Measurements from ENCODE around the gene IRF5. TPM values are rescaled to one million over a fixed set of nuclear protein-coding genes. Genes with fewer than 3 reads are reported as not detected.

IRF5 gene, protein sequence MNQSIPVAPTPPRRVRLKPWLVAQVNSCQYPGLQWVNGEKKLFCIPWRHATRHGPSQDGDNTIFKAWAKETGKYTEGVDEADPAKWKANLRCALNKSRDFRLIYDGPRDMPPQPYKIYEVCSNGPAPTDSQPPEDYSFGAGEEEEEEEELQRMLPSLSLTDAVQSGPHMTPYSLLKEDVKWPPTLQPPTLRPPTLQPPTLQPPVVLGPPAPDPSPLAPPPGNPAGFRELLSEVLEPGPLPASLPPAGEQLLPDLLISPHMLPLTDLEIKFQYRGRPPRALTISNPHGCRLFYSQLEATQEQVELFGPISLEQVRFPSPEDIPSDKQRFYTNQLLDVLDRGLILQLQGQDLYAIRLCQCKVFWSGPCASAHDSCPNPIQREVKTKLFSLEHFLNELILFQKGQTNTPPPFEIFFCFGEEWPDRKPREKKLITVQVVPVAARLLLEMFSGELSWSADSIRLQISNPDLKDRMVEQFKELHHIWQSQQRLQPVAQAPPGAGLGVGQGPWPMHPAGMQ
- polyA plus RNA-seq (ENCODE audit: insufficient read length in 3 of 3): 1 to 10 TPM; 6.9 to 8.4 (median 7.2) TPM

DNA sequence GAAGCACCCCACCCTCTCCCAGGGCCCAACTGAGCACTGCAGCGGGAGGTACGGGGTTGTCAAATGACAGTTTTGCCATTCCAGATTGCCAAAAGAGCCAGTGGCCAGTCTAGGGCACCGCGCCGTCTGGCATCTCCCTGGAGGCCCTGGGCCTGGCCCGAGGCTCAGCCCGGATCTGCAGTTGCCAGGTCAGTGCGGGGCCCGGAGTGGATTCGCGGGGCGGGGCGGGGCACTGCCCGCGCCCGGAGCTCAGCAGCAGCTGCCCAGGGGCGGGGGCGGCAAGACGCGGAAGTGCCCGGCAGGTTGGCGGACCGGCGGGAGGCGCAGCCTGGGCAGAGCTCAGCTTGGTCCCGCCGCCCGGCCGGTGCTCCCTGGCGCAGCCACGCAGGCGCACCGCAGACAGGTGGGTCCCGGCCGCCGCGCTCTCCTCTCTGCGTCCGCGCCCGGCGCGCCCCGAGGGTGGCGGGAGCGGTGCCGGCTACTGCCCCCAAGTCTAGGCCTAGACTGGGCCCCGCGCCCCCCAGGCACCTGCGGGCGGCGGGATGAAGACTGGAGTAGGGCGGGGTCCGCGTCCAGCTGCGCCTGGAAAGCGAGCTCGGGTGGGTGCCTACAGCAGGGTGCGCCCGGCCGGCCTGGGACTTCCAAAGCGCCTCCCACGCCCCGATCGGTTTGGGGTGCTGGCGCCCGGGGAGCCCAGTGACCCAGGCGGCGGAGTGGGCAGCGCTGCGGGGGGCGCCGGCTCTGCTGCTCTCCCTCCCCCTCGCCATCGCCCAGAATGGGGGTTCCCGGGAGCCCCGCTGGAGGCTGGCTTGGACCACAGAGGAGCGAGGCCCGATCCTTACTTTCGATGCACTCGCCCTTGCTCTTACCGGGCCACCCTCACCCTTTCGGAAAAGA lies at the start of gene IRF5:
Gene IRF5 (plus strand): TSS at position 281 of the 897 bp plus-strand sequence. CDS start 4,155 bp downstream, outside the sequence.
- DNase-seq (ENCODE audit: low read depth in 3 of 3, low spot score in 2 of 3): no peak

DNA sequence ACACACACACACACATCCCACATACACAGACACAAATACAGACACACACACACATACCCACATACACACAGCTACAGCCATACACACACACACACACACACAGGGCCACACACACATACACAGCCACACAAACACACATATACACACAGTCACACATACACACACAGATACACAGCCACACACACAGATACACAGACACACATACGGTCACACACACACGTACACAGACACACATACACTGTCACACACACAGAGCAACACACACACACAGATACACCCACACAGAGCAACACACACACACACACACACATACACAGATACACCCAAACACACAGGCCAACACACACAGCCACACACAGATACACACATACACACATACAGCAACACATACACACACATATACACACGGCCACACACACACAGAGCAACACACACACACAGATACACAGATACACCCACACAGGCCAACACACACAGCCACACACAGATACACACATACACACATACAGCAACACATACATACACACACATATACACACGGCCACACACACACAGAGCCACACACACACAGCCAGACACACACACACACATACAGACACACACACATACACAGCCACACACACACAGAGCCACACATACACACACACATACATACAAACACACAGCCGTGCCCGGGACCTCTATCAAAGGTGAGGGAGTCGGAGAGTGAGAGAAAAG lies 49.5 kb upstream of the IRF5 start:
- DNase-seq (ENCODE audit: low read depth in 3 of 3, low spot score in 2 of 3): no peak

DNA sequence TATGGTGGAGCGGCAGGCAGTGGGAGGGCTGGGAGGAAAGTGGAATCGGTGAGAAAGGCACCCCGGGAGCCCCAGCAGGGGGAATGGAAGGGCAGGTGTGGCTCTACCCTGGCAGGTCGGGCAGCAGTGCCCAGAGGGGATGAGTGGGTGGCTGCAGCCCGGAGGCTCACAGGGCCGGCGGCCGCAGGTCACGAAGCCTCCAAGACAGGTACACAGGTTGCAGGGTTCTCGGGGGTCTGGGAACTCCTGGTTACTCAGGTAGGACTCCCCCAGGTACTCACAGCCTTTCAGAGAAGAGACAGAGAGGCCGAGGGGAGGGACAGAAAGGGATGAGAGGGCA lies 49.0 kb upstream of the IRF5 start:
- no peak for DNase-seq (ENCODE audit: low read depth in 3 of 3, low spot score in 2 of 3)

DNA sequence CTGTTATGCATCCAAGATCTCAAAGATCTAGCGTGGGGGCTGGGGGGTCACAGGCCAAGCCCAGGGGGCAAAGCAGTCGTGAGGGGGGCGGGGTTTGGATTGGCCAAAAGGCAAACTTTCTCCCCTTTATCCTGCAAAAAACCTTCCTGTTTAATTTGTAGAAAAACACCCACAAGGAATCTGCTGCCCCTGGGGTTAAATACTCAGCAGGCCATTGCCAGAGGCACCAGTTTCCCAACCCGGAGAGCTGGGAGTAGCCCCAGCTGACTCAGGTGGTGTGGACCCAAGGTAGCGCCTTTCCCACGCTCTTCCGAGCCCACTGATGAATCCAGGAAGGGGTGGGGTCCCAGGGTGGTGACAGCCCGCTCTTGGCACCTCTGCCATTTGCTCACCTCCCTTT lies 48.6 kb upstream of the IRF5 start:
- no peak for DNase-seq (ENCODE audit: low read depth in 3 of 3, low spot score in 2 of 3)

DNA sequence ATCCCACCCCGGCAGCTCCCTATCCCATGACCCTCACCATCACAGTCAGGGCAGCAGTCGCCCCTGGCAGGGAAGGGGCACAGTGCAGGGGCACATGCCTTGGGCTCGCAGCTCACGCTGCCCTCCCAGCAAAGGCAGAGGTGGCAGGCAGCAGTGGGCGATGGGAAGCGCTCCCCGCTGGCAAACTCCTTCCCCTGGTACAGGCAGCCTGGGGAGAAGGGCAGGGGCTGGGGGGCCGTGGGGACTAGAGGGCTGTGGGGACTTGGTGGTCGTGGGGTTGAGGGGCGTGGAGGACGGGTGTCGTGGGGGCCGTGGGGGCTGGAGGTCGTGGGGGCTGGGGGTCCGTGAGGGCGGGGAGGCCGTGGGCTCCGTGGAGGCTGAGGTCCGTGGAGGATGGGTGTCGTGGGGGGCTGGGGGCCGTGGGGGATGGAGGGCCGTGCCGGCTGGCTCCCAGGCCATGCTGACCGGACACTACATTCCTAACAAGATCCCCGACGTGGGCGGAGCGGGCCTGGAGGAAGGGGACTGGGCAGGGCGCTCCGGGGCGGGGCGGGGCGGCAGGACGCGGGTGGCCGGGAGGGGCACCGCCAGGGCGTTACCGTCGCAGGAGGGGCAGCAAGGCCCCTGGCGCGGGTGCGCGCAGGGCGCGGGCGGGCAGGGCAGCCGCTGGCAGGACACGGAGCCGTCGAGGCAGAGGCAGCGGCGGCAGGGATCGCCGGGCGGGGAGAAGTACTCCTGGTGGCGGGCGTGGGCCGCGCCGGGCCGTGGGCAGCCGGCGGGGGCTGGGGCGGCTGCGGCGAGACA lies 47.2 kb upstream of the IRF5 start:
- DNase-seq (ENCODE audit: low read depth in 3 of 3, low spot score in 2 of 3): no peak

DNA sequence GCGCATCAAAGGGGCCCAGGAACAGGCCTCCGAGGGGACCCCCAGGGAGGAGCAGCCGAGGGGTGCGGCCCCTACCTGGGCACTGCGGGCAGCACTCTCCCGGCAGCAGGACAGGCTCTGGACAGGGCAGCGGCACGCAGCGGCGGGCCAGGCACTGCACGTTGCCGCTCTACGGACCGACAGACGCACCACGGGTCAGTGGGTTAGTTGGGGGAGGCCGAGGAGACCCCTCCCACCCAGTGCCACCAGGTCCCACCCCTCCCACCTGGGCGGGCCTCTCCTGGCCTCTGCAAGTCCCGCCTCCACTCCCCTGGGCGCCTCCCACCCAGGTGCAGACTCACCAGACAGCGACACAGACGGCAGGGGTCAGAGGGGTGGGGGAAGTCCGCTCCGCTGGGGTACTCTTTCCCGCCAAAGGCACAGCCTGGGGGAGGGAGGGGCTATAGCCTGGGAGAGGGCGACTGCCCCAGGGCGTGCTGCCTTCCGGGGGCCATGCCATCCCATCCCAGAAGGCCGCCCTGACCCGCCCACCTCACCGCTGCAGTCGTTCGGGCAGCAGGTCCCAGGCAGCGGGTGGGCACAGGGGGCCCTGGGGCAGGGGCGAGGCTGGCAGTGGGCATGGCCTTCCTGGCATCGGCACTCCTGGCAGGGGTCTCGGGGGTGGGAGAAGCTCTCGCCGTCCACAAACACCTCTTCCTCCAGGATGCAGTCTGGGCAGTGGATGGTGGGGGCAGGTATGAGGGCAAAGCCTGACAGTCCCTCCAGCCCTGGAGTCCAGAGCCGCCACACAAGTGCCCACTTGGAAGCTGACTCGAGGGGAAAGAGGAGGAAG lies 46.4 kb upstream of the IRF5 start:
- no peak for DNase-seq (ENCODE audit: low read depth in 3 of 3, low spot score in 2 of 3)

DNA sequence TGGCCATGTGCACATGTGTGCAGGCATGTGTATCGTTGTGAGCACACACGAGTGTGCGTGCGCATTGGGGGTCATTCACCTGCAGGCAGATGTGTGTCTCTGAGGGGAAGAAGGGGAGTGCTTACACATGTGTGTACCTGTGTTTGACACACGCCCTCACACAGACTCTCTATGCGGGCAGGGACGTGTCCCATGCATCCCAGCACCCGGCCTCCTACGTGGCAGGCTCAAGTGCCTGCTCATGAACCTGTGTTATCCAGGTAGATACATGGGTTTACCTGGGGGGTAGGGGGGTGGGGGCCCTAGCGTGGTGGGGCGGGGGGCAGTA lies 45.8 kb upstream of the IRF5 start:
- DNase-seq (ENCODE audit: low read depth in 3 of 3, low spot score in 2 of 3): no peak

DNA sequence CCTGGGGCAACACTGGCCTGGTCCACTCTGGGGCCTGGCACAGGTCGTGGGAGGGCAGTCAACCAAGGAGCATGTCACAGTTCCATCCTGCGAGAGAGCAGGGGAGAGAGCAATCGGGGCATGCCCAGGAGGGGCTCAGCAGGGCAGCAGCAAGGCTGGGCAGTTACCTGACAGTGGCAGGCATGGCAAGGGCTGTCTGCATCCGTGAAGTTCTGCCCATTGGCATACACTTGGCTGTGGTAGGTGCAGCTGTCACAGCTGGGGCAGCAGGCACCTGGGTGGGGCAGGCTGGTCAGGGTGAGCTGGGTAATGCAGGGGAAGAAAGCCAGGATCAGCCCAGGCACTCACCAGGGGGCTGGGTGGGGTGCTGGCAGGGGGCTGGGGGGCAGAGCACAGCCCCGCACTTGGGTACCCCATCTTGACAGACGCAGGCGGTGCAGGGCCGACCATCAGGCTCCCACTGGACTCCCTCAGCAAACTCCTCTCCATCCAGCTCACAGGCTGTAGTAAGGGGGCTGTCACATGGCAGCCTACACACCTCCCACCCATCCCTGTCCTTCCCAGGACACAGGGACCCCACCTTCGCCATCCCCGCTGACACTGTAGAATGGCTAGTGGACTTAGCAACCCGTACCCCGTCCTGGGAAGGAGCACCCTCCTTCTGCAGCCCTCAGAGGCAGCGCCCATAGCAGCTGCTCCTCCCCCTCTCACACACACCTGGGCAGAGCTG lies 45.0 kb upstream of the IRF5 start:
- DNase-seq (ENCODE audit: low read depth in 3 of 3, low spot score in 2 of 3): no peak

DNA sequence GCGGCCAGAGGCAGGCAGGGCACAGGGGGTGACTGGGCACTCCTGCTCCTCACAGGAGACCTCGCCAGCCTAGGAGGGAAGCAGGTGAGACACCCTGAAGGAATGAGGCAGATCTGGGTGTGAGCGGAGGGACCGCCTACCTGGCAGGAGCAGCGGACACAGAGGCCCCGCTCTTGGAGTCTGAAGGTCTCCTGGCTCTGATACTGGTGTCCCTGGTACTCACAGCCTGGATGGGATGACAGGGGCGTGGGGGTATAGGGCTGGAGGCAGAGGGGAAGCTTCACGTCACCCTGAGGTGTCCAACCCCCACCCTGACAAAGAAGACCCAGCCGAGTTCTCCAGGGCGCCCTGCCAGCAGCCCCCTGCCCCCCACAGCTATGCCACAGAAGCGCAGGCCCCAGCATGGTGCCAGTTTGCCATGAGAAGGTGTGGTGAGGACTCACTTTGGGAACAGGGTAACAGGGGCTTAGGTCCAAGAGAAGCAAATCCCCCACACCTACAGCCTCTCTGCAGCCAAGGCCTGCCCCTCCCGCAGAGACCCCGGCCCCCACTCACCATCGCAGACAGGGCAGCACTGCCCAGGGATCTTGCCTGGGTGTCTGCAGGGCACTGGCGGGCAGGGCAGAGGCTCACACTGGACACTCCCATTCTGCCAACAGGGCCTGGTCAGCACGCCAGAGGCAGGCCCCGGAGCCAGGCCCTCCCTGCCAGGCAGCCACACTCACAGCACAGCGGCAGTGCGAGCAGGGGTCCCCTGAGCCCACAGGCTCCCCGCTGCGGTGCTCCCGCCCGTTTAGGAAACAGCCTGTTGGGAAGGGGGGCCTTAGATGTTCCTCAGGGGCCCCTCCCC lies 44.3 kb upstream of the IRF5 start:
- DNase-seq (ENCODE audit: low read depth in 3 of 3, low spot score in 2 of 3): no peak

DNA sequence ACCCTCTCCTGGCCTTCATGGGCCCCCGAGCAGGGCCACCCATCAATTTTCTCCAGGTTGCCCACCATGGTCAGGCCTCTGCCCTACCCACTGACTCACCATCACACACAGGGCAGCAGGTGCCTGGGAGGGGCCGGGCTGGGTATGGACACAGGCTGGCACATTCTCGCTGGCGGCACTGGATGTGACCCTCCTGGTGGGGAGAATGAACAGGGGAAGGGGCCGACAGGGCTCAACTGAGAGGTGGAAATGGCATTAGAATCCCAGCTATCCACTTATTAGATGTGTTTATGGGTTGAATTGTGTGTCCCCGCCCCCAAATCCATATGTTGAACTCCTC lies 43.7 kb upstream of the IRF5 start:
- no peak for DNase-seq (ENCODE audit: low read depth in 3 of 3, low spot score in 2 of 3)

DNA sequence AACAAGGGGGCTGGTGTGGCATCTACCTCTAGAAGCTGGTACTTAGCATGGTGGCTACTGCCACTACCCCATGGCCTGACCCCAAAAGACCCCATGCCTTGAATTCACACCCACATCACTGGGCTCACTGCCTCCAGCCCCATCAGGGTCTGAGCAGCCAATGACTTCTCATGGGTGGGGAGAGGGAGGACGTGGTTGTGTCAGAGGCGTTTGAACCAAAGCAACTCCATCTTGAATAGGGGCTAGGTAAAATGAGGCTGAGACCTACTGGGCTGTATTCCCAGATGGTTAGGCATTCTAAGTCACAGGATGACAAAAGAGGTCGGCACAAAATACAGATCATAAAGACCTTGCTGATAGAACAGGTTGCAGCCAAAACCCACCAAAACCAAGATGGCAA lies 42.4 kb upstream of the IRF5 start:
- DNase-seq (ENCODE audit: low read depth in 3 of 3, low spot score in 2 of 3): no peak

DNA sequence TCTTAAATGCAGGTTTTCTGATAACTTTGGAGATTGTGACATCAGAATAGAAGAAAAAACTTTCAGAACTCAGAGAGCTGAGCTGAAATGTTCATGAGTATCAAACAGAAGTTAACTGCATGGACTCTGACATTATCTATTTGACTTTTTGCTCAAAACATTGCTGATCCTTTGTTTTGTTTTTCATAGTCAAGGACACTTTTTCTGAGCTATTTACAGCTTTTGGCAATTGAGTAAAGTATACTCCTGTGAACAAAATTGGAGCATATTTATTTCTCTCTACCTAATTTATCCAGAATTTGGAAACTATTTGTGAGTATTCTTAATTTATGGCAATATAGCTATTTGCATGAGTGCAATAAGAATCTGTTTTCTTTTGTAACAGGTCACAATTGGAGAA lies 38.3 kb upstream of the IRF5 start:
- no peak for DNase-seq (ENCODE audit: low read depth in 3 of 3, low spot score in 2 of 3)

DNA sequence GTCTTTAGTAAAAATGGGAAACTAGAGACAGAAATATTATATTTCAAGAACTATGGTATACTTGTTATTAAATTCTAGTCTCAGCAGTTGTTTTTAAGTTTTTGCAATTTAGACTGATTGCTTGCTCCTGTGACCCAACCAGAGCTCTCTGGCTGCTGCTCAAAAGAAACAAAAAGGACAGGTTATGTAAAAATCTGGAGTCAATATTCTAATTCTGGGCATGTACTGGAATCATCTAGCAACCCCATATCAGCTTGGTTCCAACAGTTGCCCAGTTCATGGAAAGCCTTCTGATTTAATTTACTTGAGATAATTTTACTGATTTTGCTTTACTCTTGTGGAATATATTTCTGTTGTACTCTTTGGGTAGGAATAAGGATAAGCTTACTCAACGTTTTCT lies 37.5 kb upstream of the IRF5 start:
- DNase-seq (ENCODE audit: low read depth in 3 of 3, low spot score in 2 of 3): no peak

DNA sequence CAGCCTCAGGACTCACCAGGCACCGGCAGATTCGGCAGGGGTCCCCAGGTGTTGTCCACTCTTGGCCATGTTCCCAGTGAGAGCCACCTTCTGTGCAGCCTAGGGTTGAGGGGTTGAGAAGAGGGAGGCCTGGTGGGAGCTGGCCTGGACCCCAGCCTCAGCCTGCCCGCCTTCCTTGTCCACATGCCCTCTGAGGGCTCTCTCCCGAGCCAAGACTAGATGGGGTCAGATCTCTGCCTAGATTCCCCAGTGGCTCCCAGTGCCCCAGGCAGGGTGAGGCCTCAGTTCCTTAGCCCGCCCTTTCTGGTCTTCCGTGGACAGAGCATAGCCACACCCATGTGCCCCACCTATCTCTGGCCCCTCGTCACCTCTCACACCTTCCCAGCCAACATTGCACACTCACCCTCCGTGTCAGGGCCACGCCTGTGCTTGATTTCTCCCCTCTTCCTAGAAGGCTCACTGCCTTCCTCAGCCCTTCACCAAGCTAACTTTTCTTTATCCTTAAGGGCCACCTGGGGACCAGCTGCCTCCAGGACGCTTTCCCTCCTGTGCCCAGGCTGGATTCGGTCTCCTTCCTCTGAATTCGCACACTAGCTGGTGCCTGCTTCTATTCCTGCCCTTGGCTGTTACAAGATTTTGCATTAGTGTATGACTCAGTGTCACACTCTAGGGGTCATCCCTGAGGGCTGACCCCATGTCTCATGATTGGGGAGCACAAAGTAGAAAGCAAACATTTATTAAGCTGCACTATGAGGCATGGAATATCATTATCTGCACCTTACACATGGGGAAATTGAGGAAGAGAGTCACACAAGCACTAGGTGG lies 34.8 kb upstream of the IRF5 start:
- DNase-seq (ENCODE audit: low read depth in 3 of 3, low spot score in 2 of 3): no peak

DNA sequence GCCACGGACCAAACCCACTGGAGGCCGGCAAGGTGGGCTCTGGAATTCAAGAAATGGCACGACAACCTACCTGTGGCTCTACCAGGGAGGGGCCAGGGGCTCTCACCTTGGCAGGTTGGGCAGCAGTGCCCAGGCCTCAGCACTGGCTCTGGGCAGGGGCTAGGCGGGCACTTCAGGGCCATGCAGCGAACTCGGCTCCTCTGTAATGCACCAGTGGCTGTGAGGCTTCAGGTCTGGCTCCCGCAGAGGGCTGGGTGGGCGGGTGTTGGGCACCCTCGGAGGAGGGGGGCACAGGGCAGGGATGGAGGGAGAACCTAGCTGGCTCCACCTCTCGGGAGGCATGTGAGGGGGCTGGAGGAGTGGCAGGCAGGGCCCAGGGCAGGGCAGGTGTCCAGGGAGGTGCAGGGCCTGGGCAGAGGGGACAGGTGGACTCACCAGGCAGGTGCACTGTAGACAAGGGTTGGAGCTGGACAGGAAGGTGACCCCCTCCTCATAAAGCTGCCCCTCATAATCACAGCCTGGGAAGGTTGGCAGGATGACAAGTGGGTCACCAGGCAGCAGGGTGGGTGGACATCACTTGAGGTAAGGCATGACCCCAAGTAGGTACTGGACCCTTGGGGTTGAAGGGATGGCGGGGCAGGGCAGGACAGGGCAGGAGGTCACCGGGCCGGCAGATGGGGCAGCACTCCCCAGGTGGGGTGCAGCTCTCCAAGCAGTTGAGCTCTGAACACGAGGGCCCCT lies 33.9 kb upstream of the IRF5 start:
- DNase-seq (ENCODE audit: low read depth in 3 of 3, low spot score in 2 of 3): no peak

DNA sequence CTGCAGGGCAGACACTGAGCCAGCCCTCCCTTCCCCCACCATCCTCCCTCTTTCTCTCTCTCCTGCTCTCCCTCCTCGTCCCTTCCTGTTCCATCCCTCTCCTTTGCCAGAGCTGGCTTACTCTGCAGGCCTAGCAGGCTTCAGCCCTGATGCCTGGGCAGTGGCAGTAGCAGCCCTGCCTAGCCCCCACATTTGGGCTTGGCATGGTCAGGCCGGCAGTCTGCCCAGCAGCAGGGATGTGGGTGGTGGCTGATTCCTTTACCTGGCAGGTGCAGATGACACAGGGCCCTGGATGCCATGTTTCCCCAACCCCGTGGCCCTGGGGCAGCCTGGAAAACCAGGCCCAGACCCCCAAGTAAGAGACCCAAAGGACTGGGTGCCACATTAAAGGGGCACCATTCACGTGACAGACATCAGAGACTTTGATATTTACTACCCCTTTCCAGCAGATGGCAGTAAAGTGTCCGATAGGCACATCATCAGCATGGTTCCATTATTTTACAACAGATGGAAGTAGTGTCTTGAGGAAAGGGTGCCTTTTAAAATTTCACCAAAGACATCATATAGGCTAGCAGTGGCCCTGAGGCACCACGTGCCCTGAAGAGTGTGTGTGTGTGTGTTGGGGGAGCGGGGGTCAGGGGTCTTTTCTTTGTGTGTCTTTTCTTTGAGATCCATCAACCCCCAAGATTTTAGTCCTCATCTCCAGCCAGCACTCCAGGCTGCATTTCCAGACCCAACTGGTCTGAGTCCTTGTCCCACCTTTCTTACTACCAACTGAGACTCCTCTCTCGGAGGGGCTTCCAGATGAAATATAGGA lies 33.1 kb upstream of the IRF5 start:
- DNase-seq (ENCODE audit: low read depth in 3 of 3, low spot score in 2 of 3): no peak

Measured in right renal cortex interstitium (tissue), 3 donors.